Heart left ventricle (tissue), 16 donors: ENCODE results near the gene NPM1. TPM values are rescaled to one million over a fixed set of nuclear protein-coding genes. Genes with fewer than 3 reads are reported as not detected.

Experiments
- ATAC-seq, 4 donors: fragments of 200-7000 bp; cut with Tn5 transposase; one replicate each; pipeline ENCODE4 v1.9.1; 2020 to 2022; ENCODE audit warnings: moderate library complexity in 4 of 4, mild to moderate bottlenecking in 3 of 4, moderate number of reproducible peaks in 1 of 4
- DNase-seq, 5 donors: peaks; one replicate each; pipeline ENCODE4 v3.0.0-alpha.2; 2020
- H3K27ac ChIP-seq, 12 donors: fragments of 200-600 bp; sonication (generic) in 4 of 12; one replicate each; pipeline versions ENCODE4 v1.5.0 to v1.8.0; 2016 to 2022; ENCODE audit warnings: mild to moderate bottlenecking in 2 of 12
- H3K27me3 ChIP-seq, 9 donors: fragments of 200-600 bp; sonication (generic) in 2 of 9; one replicate each; pipeline versions ENCODE4 v1.5.1 to v1.8.0; 2016 to 2022; ENCODE audit warnings: mild to moderate bottlenecking in 3 of 9
- H3K36me3 ChIP-seq, 9 donors: fragments of 200-600 bp; sonication (generic) in 2 of 9; one replicate each; pipeline versions ENCODE4 v1.5.0 to v1.8.0; 2018 to 2022; ENCODE audit warnings: mild to moderate bottlenecking in 2 of 9
- H3K4me1 ChIP-seq, 12 donors: fragments of 200-600 bp; sonication (generic) in 4 of 12; one replicate each; pipeline versions ENCODE4 v1.5.0 to v1.8.0; 2016 to 2022; ENCODE audit warnings: mild to moderate bottlenecking in 3 of 12
- H3K4me3 ChIP-seq, 12 donors: fragments of 200-600 bp; sonication (generic) in 4 of 12; one replicate each; pipeline versions ENCODE4 v1.5.0 to v1.8.0; 2017 to 2022; ENCODE audit warnings: mild to moderate bottlenecking in 9 of 12, moderate library complexity in 4 of 12
- H3K9me3 ChIP-seq, 12 donors: fragments of 200-600 bp; sonication (generic) in 4 of 12; one replicate each; pipeline versions ENCODE4 v1.5.0 to v1.8.0; 2016 to 2022; ENCODE audit warnings: mild to moderate bottlenecking in 1 of 12
- CTCF ChIP-seq, 12 donors: fragments of 200-600 bp; sonication (generic) in 4 of 12; IDR thresholded peaks; one replicate each; pipeline versions ENCODE4 v1.5.0 to v1.8.0; 2018 to 2022; ENCODE audit warnings: antibody characterized with exemption in 12 of 12, mild to moderate bottlenecking in 5 of 12
- POLR2A ChIP-seq, 2 donors: fragments of 450-650 bp; IDR thresholded peaks; one replicate each; pipeline ENCODE4 v1.6.1; 2017; ENCODE audit warnings: antibody characterized with exemption in 2 of 2, mild to moderate bottlenecking in 2 of 2, moderate library complexity in 2 of 2
- WGBS, 4 donors: extraction: QIAGEN DNeasy Blood & Tissue Kit in 2 of 4; methylation state at CpG; one replicate each; pipeline versions ENCODE4 v1.1.5 to v1.1.7; 2013 to 2018; 5-methylcytosine and 5-hydroxymethylcytosine counted together
- intact Hi-C, 10 donors: fragments of 100-400 bp; cut with DNase I; formaldehyde crosslinking; loops; one replicate each; pipeline versions ENCODE4 v1.11.1 to v1.14.2; 2022
- polyA plus RNA-seq, 2 donors: library from polyadenylated mRNA; stranded (reverse); fragments of 200-250 nt; gene quantifications; one replicate each; pipeline ENCODE4 v1.2.3, GENCODE V29; 2013
- total RNA-seq, 9 donors: library from RNA; depleted of rRNA in 2 of 9; stranded (reverse); fragments of >200 nt in 2 of 9; fragmentation: NEBNext Ultra II Directional in 3 of 9; extraction: Animal tissue kit (Norgen Biotek cat#: 25700) in 3 of 9; gene quantifications; one replicate each; pipeline versions ENCODE4 v1.1.0 to v1.2.4, GENCODE V29; 2016 to 2023
- donor health status: ischemic (EF 13 %, LVEDD 7.1; RV severe dilation, severe dysfunction).
- donor health status: healthy with polysubstance abuse.
- donor health status: DM: no; HTN: yes; CAD: no.
- donor health status: DM: no; HTN: no; CAD: no.
- donor health status: ischemic (EF 25% LVEDD 6.9; RV normal size, moderate dysfunction).
- donor health status: ischemic (EF 25% LVEDD 5.7; RV mildly dilated, moderate dysfunction).
- donor health status: healthy.
- donor health status: DM: yes; HTN: yes; CAD: no.
- donor health status: ischemic (EF 35%, LVEDD 5.7; RV mildly dilated, moderate dysfunction).
- donor health status: nonischemic (EF 11% LVEDD 7.7; RV severe dilation, severe dysfunction).
- donor health status: DM: yes; HTN: yes; CAD: no.
- donor health status: PGD.
- donor health status: ischemic (EF 29% LVEDD 5.4; RV normal size, mild dysfunction).
- donor health status: nonischemic (EF 23%, LVEDD 6.1; RV moderate dilation, normal function).

The NPM1 gene
- total and polyA plus RNA-seq, 11 donors, result 240 to 1,458 (median 442) TPM

GRCh38 chr5:171445644-171446516, 58.2 kb downstream of the NPM1 start:
- peak overlapping the region in 7 of 12 donors; percentile 29 to 64 (median 45) for H3K27ac ChIP-seq
- peaks cover 0 to 53% (median 21%) of the 10 kb centered on the region in 12 donors for H3K4me1 ChIP-seq
- no peaks in the 10 kb centered on the region for H3K9me3 ChIP-seq
- DNase-seq, result peak in 4 of 5 donors; percentile 75 to 85 (median 79)
- intact Hi-C loops, result no loop called here
- ATAC-seq, result peak; percentile 53 to 77 (median 72)
- H3K27me3 ChIP-seq, result peaks cover 0 to 7% (median 0%) of the 10 kb centered on the region in 9 donors
- peaks cover 0 to 4% (median 0%) of the 10 kb centered on the region in 9 donors for H3K36me3 ChIP-seq
- TF ChIP-seq POLR2A (IDR thresholded peaks at IDR 0.05) (no peak), CTCF (IDR thresholded peaks at IDR 0.05) (no peak)
- WGBS, 4 donors, result 40 to 48% (median 44%) methylated on average over 14 of the region's 14 CpGs
- H3K4me3 ChIP-seq, result no peak overlapping the region

- Histone ChIP-seq H3K4me3 (no peak overlapping the region), H3K27me3 (peaks cover 0 to 10% (median 0%) of the 10 kb centered on the region in 9 donors), H3K4me1 (peaks cover 0 to 44% (median 15%) of the 10 kb centered on the region in 12 donors), H3K9me3 (no peaks in the 10 kb centered on the region), H3K36me3 (peaks cover 0 to 4% (median 0%) of the 10 kb centered on the region in 9 donors), H3K27ac (no peak overlapping the region)
- TF ChIP-seq CTCF (IDR thresholded peaks at IDR 0.05) (no peak), POLR2A (IDR thresholded peaks at IDR 0.05) (no peak)
- no peak for DNase-seq
- intact Hi-C loops, result no loop called here
- no peak for ATAC-seq
- WGBS, 4 donors, result 88 to 95% (median 93%) methylated on average over 5 of the region's 5 CpGs
These were observed 59.6 kb downstream of the NPM1 start for GRCh38 chr5:171447226-171447625.

GRCh38 chr5:171449426-171449825, 61.8 kb downstream of the NPM1 start:
- Histone ChIP-seq H3K27me3 (peaks cover 0 to 10% (median 0%) of the 10 kb centered on the region in 9 donors), H3K27ac (peak overlapping the region in 1 of 12 donors; percentile 88), H3K36me3 (peaks cover 0 to 4% (median 0%) of the 10 kb centered on the region in 9 donors), H3K4me3 (no peak overlapping the region), H3K4me1 (peaks cover 0 to 40% (median 14%) of the 10 kb centered on the region in 12 donors), H3K9me3 (no peaks in the 10 kb centered on the region)
- TF ChIP-seq CTCF (IDR thresholded peaks at IDR 0.05) (no peak), POLR2A (IDR thresholded peaks at IDR 0.05) (no peak)
- DNase-seq (no peak), ATAC-seq (no peak)
- intact Hi-C loops, result no loop called here
- 83 to 92% (median 87%) methylated on average over 10 of the region's 10 CpGs for WGBS, 4 donors
